GM23338 (cell line): ENCODE data around the gene MRTFA. TPM values are rescaled to one million over a fixed set of nuclear protein-coding genes. Genes with fewer than 3 reads are reported as not detected.

Source experiments
- ATAC-seq: fragments of 200-7000 bp; cut with Tn5 transposase; 3 replicates; pipeline ENCODE4 v1.9.1; 2020
- DNase-seq: peaks from one replicate; pipeline ENCODE4 v3.0.0-alpha.2; 2015; ENCODE audit warnings: low spot score
- H2AFZ ChIP-seq: fragments of 200-600 bp; sonication (generic); 2 replicates; pipeline ENCODE4 v1.8.0; 2016; ENCODE audit warnings: antibody characterized with exemption, mild to moderate bottlenecking, moderate library complexity
- H3F3A ChIP-seq: fragments of 200-600 bp; sonication (generic); replicated peaks from 2 replicates; pipeline ENCODE4 v1.8.0; 2017; ENCODE audit warnings: antibody characterized with exemption, mixed run types, low read depth
- H3K27ac ChIP-seq: fragments of 200-600 bp; sonication (generic); 2 replicates; pipeline ENCODE4 v1.6.1; 2016; ENCODE audit warnings: low read depth
- H3K27me3 ChIP-seq: fragments of 200-600 bp; sonication (generic); 2 replicates; pipeline ENCODE4 v1.8.0; 2016; ENCODE audit warnings: mild to moderate bottlenecking, mixed run types, moderate library complexity; ENCODE audit not compliant: insufficient read depth
- H3K36me3 ChIP-seq: fragments of 200-600 bp; sonication (generic); 2 replicates; pipeline ENCODE4 v1.8.0; 2016; ENCODE audit warnings: mild to moderate bottlenecking; ENCODE audit not compliant: insufficient read depth
- H3K4me1 ChIP-seq: fragments of 200-600 bp; sonication (generic); 2 replicates; pipeline ENCODE4 v1.8.0; 2016; ENCODE audit warnings: mild to moderate bottlenecking, moderate library complexity; ENCODE audit not compliant: insufficient read depth
- H3K4me2 ChIP-seq: fragments of 200-600 bp; sonication (generic); 2 replicates; pipeline ENCODE4 v1.7.1; 2017; ENCODE audit warnings: mixed run types
- H3K4me3 ChIP-seq: fragments of 200-600 bp; sonication (generic); 2 replicates; pipeline ENCODE4 v1.6.1; 2016; ENCODE audit warnings: mixed run types
- H3K79me2 ChIP-seq: fragments of 200-600 bp; sonication (generic); replicated peaks from 2 replicates; pipeline ENCODE4 v1.8.0; 2017; ENCODE audit warnings: mild to moderate bottlenecking; ENCODE audit not compliant: insufficient read depth
- H3K9me2 ChIP-seq: fragments of 200-600 bp; sonication (generic); 2 replicates; pipeline ENCODE4 v1.8.0; 2017; ENCODE audit not compliant: insufficient read depth
- H4K20me1 ChIP-seq: fragments of 200-600 bp; sonication (generic); replicated peaks from 2 replicates; pipeline ENCODE4 v1.8.0; 2017; ENCODE audit warnings: mild to moderate bottlenecking; ENCODE audit not compliant: insufficient read depth
- H3K27ac Mint-ChIP-seq: 2 replicates; pipeline ENCODE4 v1.8.0; 2020; ENCODE audit warnings: inconsistent platforms, mild to moderate bottlenecking, moderate library complexity, mixed read lengths
- H3K27me3 Mint-ChIP-seq: 3 replicates; pipeline ENCODE4 v1.8.0; 2022; ENCODE audit warnings: low read depth, mild to moderate bottlenecking, moderate library complexity, mixed read lengths, inconsistent platforms; ENCODE audit not compliant: insufficient read depth, poor library complexity
- H3K36me3 Mint-ChIP-seq: 3 replicates; pipeline ENCODE4 v1.8.0; 2021; ENCODE audit warnings: low read depth, mild to moderate bottlenecking, inconsistent platforms, moderate library complexity, mixed read lengths
- H3K4me1 Mint-ChIP-seq: 3 replicates; pipeline ENCODE4 v1.8.0; 2020; ENCODE audit warnings: mild to moderate bottlenecking, inconsistent platforms, mixed read lengths
- H3K4me3 Mint-ChIP-seq: 3 replicates; pipeline ENCODE4 v1.8.0; 2021; ENCODE audit warnings: moderate library complexity, mild to moderate bottlenecking, inconsistent platforms, mixed read lengths
- H3K9me3 Mint-ChIP-seq: 3 replicates; pipeline ENCODE4 v1.8.0; 2020; ENCODE audit warnings: moderate library complexity, mild to moderate bottlenecking, inconsistent platforms, mixed read lengths
- CTCF ChIP-seq, 2 experiments: fragments of 200-600 bp in 1 of 2; sonication (generic) in 1 of 2; conservative IDR thresholded peaks; 2 replicates each; pipeline versions ENCODE4 v1.5.1 to v1.6.1; 2016 to 2017; ENCODE audit warnings: antibody characterized with exemption in 2 of 2, low read depth in 2 of 2, mild to moderate bottlenecking in 2 of 2, moderate library complexity in 1 of 2
- JUNB ChIP-seq: IDR thresholded peaks from one replicate; pipeline ENCODE4 v1.6.1; 2016; ENCODE audit warnings: antibody characterized with exemption; ENCODE audit not compliant: unreplicated experiment
- ZNF114 ChIP-seq: fragments of 250-450 bp; sonication (Bioruptor Pico); IDR thresholded peaks from 2 replicates; pipeline ENCODE4 v1.5.0; 2020; ENCODE audit warnings: mild to moderate bottlenecking, moderate library complexity
- polyA plus RNA-seq: library from polyadenylated mRNA; unstranded; fragments of >200 nt; fragmentation: Nextera tagmentation; extraction: Ambion mirVana; gene quantifications from 2 replicates; pipeline ENCODE4 v1.2.1, GENCODE V29; 2016
- total RNA-seq: library from RNA; depleted of rRNA; stranded (reverse); fragments of >200 nt; shearing (Covaris generic); gene quantifications from 2 replicates; pipeline ENCODE4 v1.2.3, GENCODE V29; 2014
- TF ChIP-seq, protein P1 (sequence below): fragments of 250-450 bp; sonication (Bioruptor Pico); IDR thresholded peaks from 2 replicates; pipeline ENCODE4 v1.5.0; 2020; ENCODE audit warnings: mild to moderate bottlenecking, moderate library complexity

MRTFA gene
- total and polyA plus RNA-seq, 2 experiments from 2014 or later, result 18.1 to 92.4 TPM

DNA sequence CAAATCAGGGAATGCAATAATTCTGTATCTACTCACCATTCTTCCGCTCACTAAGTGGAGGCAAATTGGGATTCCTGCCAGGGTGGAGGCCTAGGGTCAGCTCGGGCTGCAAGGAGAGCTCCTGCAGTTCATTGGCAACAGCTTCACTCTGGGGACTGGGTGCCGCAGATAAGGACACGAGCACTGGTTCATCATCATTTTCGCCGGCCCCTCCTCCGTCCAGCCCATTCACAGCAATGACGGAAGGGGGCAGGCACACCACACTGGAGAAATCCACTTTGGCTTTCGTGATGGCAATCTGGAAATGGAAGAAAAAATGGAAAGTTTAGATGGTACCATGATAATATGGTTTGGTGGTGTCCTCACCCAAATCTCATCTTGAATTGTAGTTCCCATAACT lies 84.4 kb downstream of the MRTFA start:
- no peak overlapping the region for H3K27ac Mint-ChIP-seq
- H3K27me3 Mint-ChIP-seq, result peaks cover 8% of the 10 kb centered on the region
- Histone ChIP-seq H3K79me2 (peaks cover 11% of the 10 kb centered on the region), H2AFZ (no peak overlapping the region), H3K27me3 (no peaks in the 10 kb centered on the region), H3F3A (no peaks in the 10 kb centered on the region), H3K4me2 (no peak overlapping the region), H4K20me1 (no peaks in the 10 kb centered on the region), H3K4me1 (peaks cover 19% of the 10 kb centered on the region), H3K36me3 (no peaks in the 10 kb centered on the region), H3K9me2 (peaks cover 9% of the 10 kb centered on the region; the same call in 1 of the 2 replicates), H3K27ac (peak overlapping the region; percentile 78; the same call in 1 of the 2 replicates), H3K4me3 (no peak overlapping the region)
- H3K36me3 Mint-ChIP-seq, result peaks cover 37% of the 10 kb centered on the region
- ATAC-seq (no peak), DNase-seq (no peak)
- H3K9me3 Mint-ChIP-seq, result peaks cover 16% of the 10 kb centered on the region
- TF ChIP-seq, protein P1, sequence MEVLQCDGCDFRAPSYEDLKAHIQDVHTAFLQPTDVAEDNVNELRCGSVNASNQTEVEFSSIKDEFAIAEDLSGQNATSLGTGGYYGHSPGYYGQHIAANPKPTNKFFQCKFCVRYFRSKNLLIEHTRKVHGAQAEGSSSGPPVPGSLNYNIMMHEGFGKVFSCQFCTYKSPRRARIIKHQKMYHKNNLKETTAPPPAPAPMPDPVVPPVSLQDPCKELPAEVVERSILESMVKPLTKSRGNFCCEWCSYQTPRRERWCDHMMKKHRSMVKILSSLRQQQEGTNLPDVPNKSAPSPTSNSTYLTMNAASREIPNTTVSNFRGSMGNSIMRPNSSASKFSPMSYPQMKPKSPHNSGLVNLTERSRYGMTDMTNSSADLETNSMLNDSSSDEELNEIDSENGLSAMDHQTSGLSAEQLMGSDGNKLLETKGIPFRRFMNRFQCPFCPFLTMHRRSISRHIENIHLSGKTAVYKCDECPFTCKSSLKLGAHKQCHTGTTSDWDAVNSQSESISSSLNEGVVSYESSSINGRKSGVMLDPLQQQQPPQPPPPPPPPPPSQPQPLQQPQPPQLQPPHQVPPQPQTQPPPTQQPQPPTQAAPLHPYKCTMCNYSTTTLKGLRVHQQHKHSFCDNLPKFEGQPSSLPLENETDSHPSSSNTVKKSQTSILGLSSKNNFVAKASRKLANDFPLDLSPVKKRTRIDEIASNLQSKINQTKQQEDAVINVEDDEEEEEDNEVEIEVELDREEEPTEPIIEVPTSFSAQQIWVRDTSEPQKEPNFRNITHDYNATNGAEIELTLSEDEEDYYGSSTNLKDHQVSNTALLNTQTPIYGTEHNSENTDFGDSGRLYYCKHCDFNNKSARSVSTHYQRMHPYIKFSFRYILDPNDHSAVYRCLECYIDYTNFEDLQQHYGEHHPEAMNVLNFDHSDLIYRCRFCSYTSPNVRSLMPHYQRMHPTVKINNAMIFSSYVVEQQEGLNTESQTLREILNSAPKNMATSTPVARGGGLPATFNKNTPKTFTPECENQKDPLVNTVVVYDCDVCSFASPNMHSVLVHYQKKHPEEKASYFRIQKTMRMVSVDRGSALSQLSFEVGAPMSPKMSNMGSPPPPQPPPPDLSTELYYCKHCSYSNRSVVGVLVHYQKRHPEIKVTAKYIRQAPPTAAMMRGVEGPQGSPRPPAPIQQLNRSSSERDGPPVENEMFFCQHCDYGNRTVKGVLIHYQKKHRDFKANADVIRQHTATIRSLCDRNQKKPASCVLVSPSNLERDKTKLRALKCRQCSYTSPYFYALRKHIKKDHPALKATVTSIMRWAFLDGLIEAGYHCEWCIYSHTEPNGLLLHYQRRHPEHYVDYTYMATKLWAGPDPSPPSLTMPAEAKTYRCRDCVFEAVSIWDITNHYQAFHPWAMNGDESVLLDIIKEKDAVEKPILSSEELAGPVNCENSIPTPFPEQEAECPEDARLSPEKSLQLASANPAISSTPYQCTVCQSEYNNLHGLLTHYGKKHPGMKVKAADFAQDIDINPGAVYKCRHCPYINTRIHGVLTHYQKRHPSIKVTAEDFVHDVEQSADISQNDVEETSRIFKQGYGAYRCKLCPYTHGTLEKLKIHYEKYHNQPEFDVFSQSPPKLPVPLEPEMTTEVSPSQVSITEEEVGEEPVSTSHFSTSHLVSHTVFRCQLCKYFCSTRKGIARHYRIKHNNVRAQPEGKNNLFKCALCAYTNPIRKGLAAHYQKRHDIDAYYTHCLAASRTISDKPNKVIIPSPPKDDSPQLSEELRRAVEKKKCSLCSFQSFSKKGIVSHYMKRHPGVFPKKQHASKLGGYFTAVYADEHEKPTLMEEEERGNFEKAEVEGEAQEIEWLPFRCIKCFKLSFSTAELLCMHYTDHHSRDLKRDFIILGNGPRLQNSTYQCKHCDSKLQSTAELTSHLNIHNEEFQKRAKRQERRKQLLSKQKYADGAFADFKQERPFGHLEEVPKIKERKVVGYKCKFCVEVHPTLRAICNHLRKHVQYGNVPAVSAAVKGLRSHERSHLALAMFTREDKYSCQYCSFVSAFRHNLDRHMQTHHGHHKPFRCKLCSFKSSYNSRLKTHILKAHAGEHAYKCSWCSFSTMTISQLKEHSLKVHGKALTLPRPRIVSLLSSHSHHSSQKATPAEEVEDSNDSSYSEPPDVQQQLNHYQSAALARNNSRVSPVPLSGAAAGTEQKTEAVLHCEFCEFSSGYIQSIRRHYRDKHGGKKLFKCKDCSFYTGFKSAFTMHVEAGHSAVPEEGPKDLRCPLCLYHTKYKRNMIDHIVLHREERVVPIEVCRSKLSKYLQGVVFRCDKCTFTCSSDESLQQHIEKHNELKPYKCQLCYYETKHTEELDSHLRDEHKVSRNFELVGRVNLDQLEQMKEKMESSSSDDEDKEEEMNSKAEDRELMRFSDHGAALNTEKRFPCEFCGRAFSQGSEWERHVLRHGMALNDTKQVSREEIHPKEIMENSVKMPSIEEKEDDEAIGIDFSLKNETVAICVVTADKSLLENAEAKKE (CRISPR knock-in tag), result no peak
- TF ChIP-seq JUNB (no peak), ZNF114 (CRISPR knock-in tag) (no peak), CTCF (conservative IDR thresholded peaks at IDR 0.05; ENCODE audit: low read depth in 2 of 2) (peak; percentile 3 to 36; a peak in 2 of 4 replicates)
- no peak overlapping the region for H3K4me3 Mint-ChIP-seq
- H3K4me1 Mint-ChIP-seq, result peaks cover 27% of the 10 kb centered on the region
